GM19240 (cell line): ENCODE results near the gene TYMS.

ENCODE experiments used
- DNase-seq: peaks from one replicate; pipeline ENCODE4 v3.0.0; 2011; ENCODE audit warnings: low spot score; ENCODE audit not compliant: insufficient read length

TYMS gene

GRCh38 chr18:644395-645004, 13.0 kb upstream of the TYMS start:
- no peak for DNase-seq

GRCh38 chr18:647304-647703, 10.1 kb upstream of the TYMS start:
- no peak for DNase-seq

- no peak for DNase-seq
These were observed 8.1 kb upstream of the TYMS start for GRCh38 chr18:649341-649740.

- DNase-seq, result no peak
These were observed 7.0 kb upstream of the TYMS start for GRCh38 chr18:650428-650858.

GRCh38 chr18:652131-652530, 5.3 kb upstream of the TYMS start:
- no peak for DNase-seq

GRCh38 chr18:653512-653911, 3.9 kb upstream of the TYMS start:
- DNase-seq, result no peak

- no peak for DNase-seq
These were observed 2.9 kb upstream of the TYMS start for GRCh38 chr18:654601-655000.

GRCh38 chr18:655445-655844, 2.0 kb upstream of the TYMS start:
- DNase-seq, result no peak

GRCh38 chr18:658001-658946, 821 bp downstream of the TYMS start:
- DNase-seq, result peak; percentile 46

GRCh38 chr18:658947-659533, 1.6 kb downstream of the TYMS start:
- no peak for DNase-seq

GRCh38 chr18:659597-659996, 2.1 kb downstream of the TYMS start:
- no peak for DNase-seq

- no peak for DNase-seq
These were observed 4.7 kb downstream of the TYMS start for GRCh38 chr18:662197-662596.

- DNase-seq, result no peak
These were observed 8.7 kb downstream of the TYMS start for GRCh38 chr18:666177-666576.

GRCh38 chr18:666628-667027, 9.2 kb downstream of the TYMS start:
- no peak for DNase-seq

GRCh38 chr18:668260-668659, 10.8 kb downstream of the TYMS start:
- DNase-seq, result no peak

GRCh38 chr18:669077-669476, 11.6 kb downstream of the TYMS start:
- DNase-seq, result no peak

- DNase-seq, result no peak
These were observed 13.1 kb downstream of the TYMS start for GRCh38 chr18:670522-670921.

GRCh38 chr18:671405-671804, 14.0 kb downstream of the TYMS start:
- no peak for DNase-seq

- no peak for DNase-seq
These were observed 15.9 kb downstream of the TYMS start for GRCh38 chr18:673317-673716.

GRCh38 chr18:673769-674168, 16.3 kb downstream of the TYMS start:
- DNase-seq, result no peak

- DNase-seq, result no peak
These were observed 17.9 kb downstream of the TYMS start for GRCh38 chr18:675307-675706.

GRCh38 chr18:676069-676468, 18.6 kb downstream of the TYMS start:
- DNase-seq, result no peak
